ENCODE results near the gene PI16.

PI16 gene

GRCh38 chr6:36957773-36958271, 3.3 kb downstream of the PI16 start:
- no peak for DNase-seq (ENCODE audit: low spot score)

- DNase-seq (ENCODE audit: low spot score) = no peak
Measured at GRCh38 chr6:36958775-36959554, 4.4 kb downstream of the PI16 start.

GRCh38 chr6:36959555-36960250, 5.2 kb downstream of the PI16 start:
- no peak for DNase-seq (ENCODE audit: low spot score)

- no peak for DNase-seq (ENCODE audit: low spot score)
Measured at GRCh38 chr6:36961441-36962435, 7.2 kb downstream of the PI16 start.

- no peak for DNase-seq (ENCODE audit: low spot score)
Measured at GRCh38 chr6:36962874-36963273, 8.3 kb downstream of the PI16 start.

GRCh38 chr6:36963451-36964290, 9.1 kb downstream of the PI16 start:
- no peak for DNase-seq (ENCODE audit: low spot score)

GRCh38 chr6:36964349-36964748, 9.8 kb downstream of the PI16 start:
- DNase-seq (ENCODE audit: low spot score) = no peak

GRCh38 chr6:36964908-36965307, 10.4 kb downstream of the PI16 start:
- no peak for DNase-seq (ENCODE audit: low spot score)

GRCh38 chr6:36967301-36967700, 12.8 kb downstream of the PI16 start:
- DNase-seq (ENCODE audit: low spot score) = no peak

- DNase-seq (ENCODE audit: low spot score) = no peak
Measured at GRCh38 chr6:36967757-36968156, 13.2 kb downstream of the PI16 start.

GRCh38 chr6:36968266-36968977, 13.9 kb downstream of the PI16 start:
- DNase-seq (ENCODE audit: low spot score) = no peak

GRCh38 chr6:36969240-36969691, 14.7 kb downstream of the PI16 start:
- no peak for DNase-seq (ENCODE audit: low spot score)

- no peak for DNase-seq (ENCODE audit: low spot score)
Measured at GRCh38 chr6:36969988-36970891, 15.7 kb downstream of the PI16 start.

- DNase-seq (ENCODE audit: low spot score) = no peak
Measured at GRCh38 chr6:36970892-36971842, 16.6 kb downstream of the PI16 start.

GRCh38 chr6:36971921-36972673, 17.6 kb downstream of the PI16 start:
- DNase-seq (ENCODE audit: low spot score) = no peak

GRCh38 chr6:36973190-36973589, 18.7 kb downstream of the PI16 start:
- no peak for DNase-seq (ENCODE audit: low spot score)

- DNase-seq (ENCODE audit: low spot score) = no peak
Measured at GRCh38 chr6:36973647-36974046, 19.1 kb downstream of the PI16 start.
